GM23338 (cell line): ENCODE data around the gene SSTR4. TPM values are rescaled to one million over a fixed set of nuclear protein-coding genes. Genes with fewer than 3 reads are reported as not detected.
A peak's percentile ranks its signal among the peaks of the same experiment; 100 is the strongest.

Experiments used
- ATAC-seq: fragments of 200-7000 bp; cut with Tn5 transposase; 3 replicates; pipeline ENCODE4 v1.9.1; 2020
- DNase-seq: peaks from one replicate; pipeline ENCODE4 v3.0.0-alpha.2; 2015; ENCODE audit warnings: low spot score
- H2AFZ ChIP-seq: fragments of 200-600 bp; sonication (generic); 2 replicates; pipeline ENCODE4 v1.8.0; 2016; ENCODE audit warnings: antibody characterized with exemption, mild to moderate bottlenecking, moderate library complexity
- H3F3A ChIP-seq: fragments of 200-600 bp; sonication (generic); replicated peaks from 2 replicates; pipeline ENCODE4 v1.8.0; 2017; ENCODE audit warnings: antibody characterized with exemption, mixed run types, low read depth
- H3K27ac ChIP-seq: fragments of 200-600 bp; sonication (generic); 2 replicates; pipeline ENCODE4 v1.6.1; 2016; ENCODE audit warnings: low read depth
- H3K27me3 ChIP-seq: fragments of 200-600 bp; sonication (generic); 2 replicates; pipeline ENCODE4 v1.8.0; 2016; ENCODE audit warnings: mild to moderate bottlenecking, mixed run types, moderate library complexity; ENCODE audit not compliant: insufficient read depth
- H3K36me3 ChIP-seq: fragments of 200-600 bp; sonication (generic); 2 replicates; pipeline ENCODE4 v1.8.0; 2016; ENCODE audit warnings: mild to moderate bottlenecking; ENCODE audit not compliant: insufficient read depth
- H3K4me1 ChIP-seq: fragments of 200-600 bp; sonication (generic); 2 replicates; pipeline ENCODE4 v1.8.0; 2016; ENCODE audit warnings: mild to moderate bottlenecking, moderate library complexity; ENCODE audit not compliant: insufficient read depth
- H3K4me2 ChIP-seq: fragments of 200-600 bp; sonication (generic); 2 replicates; pipeline ENCODE4 v1.7.1; 2017; ENCODE audit warnings: mixed run types
- H3K4me3 ChIP-seq: fragments of 200-600 bp; sonication (generic); 2 replicates; pipeline ENCODE4 v1.6.1; 2016; ENCODE audit warnings: mixed run types
- H3K79me2 ChIP-seq: fragments of 200-600 bp; sonication (generic); replicated peaks from 2 replicates; pipeline ENCODE4 v1.8.0; 2017; ENCODE audit warnings: mild to moderate bottlenecking; ENCODE audit not compliant: insufficient read depth
- H3K9me2 ChIP-seq: fragments of 200-600 bp; sonication (generic); 2 replicates; pipeline ENCODE4 v1.8.0; 2017; ENCODE audit not compliant: insufficient read depth
- H4K20me1 ChIP-seq: fragments of 200-600 bp; sonication (generic); replicated peaks from 2 replicates; pipeline ENCODE4 v1.8.0; 2017; ENCODE audit warnings: mild to moderate bottlenecking; ENCODE audit not compliant: insufficient read depth
- H3K27ac Mint-ChIP-seq: 2 replicates; pipeline ENCODE4 v1.8.0; 2020; ENCODE audit warnings: inconsistent platforms, mild to moderate bottlenecking, moderate library complexity, mixed read lengths
- H3K27me3 Mint-ChIP-seq: 3 replicates; pipeline ENCODE4 v1.8.0; 2022; ENCODE audit warnings: low read depth, mild to moderate bottlenecking, moderate library complexity, mixed read lengths, inconsistent platforms; ENCODE audit not compliant: insufficient read depth, poor library complexity
- H3K36me3 Mint-ChIP-seq: 3 replicates; pipeline ENCODE4 v1.8.0; 2021; ENCODE audit warnings: low read depth, mild to moderate bottlenecking, inconsistent platforms, moderate library complexity, mixed read lengths
- H3K4me1 Mint-ChIP-seq: 3 replicates; pipeline ENCODE4 v1.8.0; 2020; ENCODE audit warnings: mild to moderate bottlenecking, inconsistent platforms, mixed read lengths
- H3K4me3 Mint-ChIP-seq: 3 replicates; pipeline ENCODE4 v1.8.0; 2021; ENCODE audit warnings: moderate library complexity, mild to moderate bottlenecking, inconsistent platforms, mixed read lengths
- H3K9me3 Mint-ChIP-seq: 3 replicates; pipeline ENCODE4 v1.8.0; 2020; ENCODE audit warnings: moderate library complexity, mild to moderate bottlenecking, inconsistent platforms, mixed read lengths
- NANOG ChIP-seq: IDR thresholded peaks from 2 replicates; pipeline ENCODE4 v1.6.1; 2016; ENCODE audit warnings: antibody characterized with exemption, borderline replicate concordance
- ZNF114 ChIP-seq: fragments of 250-450 bp; sonication (Bioruptor Pico); IDR thresholded peaks from 2 replicates; pipeline ENCODE4 v1.5.0; 2020; ENCODE audit warnings: mild to moderate bottlenecking, moderate library complexity
- polyA plus RNA-seq: library from polyadenylated mRNA; unstranded; fragments of >200 nt; fragmentation: Nextera tagmentation; extraction: Ambion mirVana; gene quantifications from 2 replicates; pipeline ENCODE4 v1.2.1, GENCODE V29; 2016
- total RNA-seq: library from RNA; depleted of rRNA; stranded (reverse); fragments of >200 nt; shearing (Covaris generic); gene quantifications from 2 replicates; pipeline ENCODE4 v1.2.3, GENCODE V29; 2014
- TF ChIP-seq, protein P1 (sequence below): IDR thresholded peaks from one replicate; pipeline ENCODE4 v1.6.1; 2018; ENCODE audit warnings: antibody characterized with exemption; ENCODE audit not compliant: unreplicated experiment
- TF ChIP-seq, protein P2 (sequence below), 2 experiments: fragments of 200-600 bp in 1 of 2; sonication (generic) in 1 of 2; conservative IDR thresholded peaks; 2 replicates each; pipeline versions ENCODE4 v1.5.1 to v1.6.1; 2016 to 2017; ENCODE audit warnings: antibody characterized with exemption in 2 of 2, low read depth in 2 of 2, mild to moderate bottlenecking in 2 of 2, moderate library complexity in 1 of 2

SSTR4 gene
- total and polyA plus RNA-seq, 2 experiments from 2014 or later = not detected

DNA sequence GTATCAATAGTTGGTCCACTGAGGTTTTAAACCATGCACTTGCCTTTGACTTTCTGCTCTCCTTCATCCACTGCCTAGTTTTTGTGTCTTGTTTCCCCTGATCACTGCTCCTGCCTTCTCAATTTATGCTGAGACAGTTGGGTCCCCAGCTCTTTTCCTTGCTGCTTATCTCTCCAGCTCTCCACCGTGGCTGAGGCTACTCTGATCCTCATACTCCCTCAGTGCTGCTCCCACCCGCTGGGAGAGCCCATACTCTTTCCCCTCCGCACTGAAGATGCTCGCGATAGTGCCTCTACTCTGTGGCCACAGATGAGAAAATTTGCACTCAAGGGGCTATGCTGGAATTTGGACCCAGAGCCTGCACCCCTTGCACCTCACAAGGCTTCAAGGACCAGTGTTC, 17.8 kb downstream of the SSTR4 start:
- no peak overlapping the region for H3K27ac Mint-ChIP-seq
- peaks cover 8% of the 10 kb centered on the region for H3K4me1 Mint-ChIP-seq
- H3K36me3 Mint-ChIP-seq = no peaks in the 10 kb centered on the region; the same call in 2 of the 3 replicates
- H3K79me2 ChIP-seq = no peaks in the 10 kb centered on the region
- H3F3A ChIP-seq = no peaks in the 10 kb centered on the region; the same call in 1 of the 2 replicates
- H3K9me3 Mint-ChIP-seq = 0 out of 3 replicates have a peak, but pooled peaks cover 3% of the 10 kb centered on the region
- no peak overlapping the region for H3K4me3 Mint-ChIP-seq
- H4K20me1 ChIP-seq = no peaks in the 10 kb centered on the region
- no peak for ATAC-seq
- peaks cover 53% of the 10 kb centered on the region for H3K27me3 ChIP-seq
- TF ChIP-seq, protein P1, sequence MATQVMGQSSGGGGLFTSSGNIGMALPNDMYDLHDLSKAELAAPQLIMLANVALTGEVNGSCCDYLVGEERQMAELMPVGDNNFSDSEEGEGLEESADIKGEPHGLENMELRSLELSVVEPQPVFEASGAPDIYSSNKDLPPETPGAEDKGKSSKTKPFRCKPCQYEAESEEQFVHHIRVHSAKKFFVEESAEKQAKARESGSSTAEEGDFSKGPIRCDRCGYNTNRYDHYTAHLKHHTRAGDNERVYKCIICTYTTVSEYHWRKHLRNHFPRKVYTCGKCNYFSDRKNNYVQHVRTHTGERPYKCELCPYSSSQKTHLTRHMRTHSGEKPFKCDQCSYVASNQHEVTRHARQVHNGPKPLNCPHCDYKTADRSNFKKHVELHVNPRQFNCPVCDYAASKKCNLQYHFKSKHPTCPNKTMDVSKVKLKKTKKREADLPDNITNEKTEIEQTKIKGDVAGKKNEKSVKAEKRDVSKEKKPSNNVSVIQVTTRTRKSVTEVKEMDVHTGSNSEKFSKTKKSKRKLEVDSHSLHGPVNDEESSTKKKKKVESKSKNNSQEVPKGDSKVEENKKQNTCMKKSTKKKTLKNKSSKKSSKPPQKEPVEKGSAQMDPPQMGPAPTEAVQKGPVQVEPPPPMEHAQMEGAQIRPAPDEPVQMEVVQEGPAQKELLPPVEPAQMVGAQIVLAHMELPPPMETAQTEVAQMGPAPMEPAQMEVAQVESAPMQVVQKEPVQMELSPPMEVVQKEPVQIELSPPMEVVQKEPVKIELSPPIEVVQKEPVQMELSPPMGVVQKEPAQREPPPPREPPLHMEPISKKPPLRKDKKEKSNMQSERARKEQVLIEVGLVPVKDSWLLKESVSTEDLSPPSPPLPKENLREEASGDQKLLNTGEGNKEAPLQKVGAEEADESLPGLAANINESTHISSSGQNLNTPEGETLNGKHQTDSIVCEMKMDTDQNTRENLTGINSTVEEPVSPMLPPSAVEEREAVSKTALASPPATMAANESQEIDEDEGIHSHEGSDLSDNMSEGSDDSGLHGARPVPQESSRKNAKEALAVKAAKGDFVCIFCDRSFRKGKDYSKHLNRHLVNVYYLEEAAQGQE = no peak
- H3K27ac ChIP-seq = no peak overlapping the region
- H3K4me3 ChIP-seq = no peak overlapping the region
- no peaks in the 10 kb centered on the region; the same call in 1 of the 2 replicates for H3K4me1 ChIP-seq
- peaks cover 44% of the 10 kb centered on the region for H3K27me3 Mint-ChIP-seq
- H2AFZ ChIP-seq = no peak overlapping the region
- H3K9me2 ChIP-seq = no peaks in the 10 kb centered on the region
- no peaks in the 10 kb centered on the region for H3K36me3 ChIP-seq
- no peak overlapping the region for H3K4me2 ChIP-seq
- no peak for DNase-seq

DNA sequence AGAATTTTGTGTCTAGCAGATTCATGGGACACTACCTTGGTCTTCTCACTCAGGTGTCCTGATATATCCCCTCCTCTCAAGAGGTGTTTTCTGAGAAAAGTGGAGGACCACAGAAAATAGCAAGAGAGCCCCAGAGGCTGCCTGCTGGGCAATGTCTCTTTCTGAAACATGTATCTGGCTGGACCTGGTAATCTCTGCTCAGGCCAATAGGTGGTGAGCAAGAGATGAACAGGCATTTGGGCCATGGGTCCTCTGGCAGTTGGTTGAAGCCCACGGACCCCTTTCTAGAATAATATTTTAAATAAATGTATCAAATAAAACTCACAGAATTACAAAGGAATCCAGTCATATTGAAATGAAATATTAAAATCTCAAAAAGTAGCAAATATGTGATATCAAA, 23.1 kb downstream of the SSTR4 start:
- no peak overlapping the region for H3K4me2 ChIP-seq
- Mint-ChIP-seq H3K4me3 (no peak overlapping the region), H3K4me1 (peaks cover 18% of the 10 kb centered on the region), H3K27ac (no peak overlapping the region), H3K9me3 (0 out of 3 replicates have a peak, but pooled peaks cover 3% of the 10 kb centered on the region), H3K36me3 (no peaks in the 10 kb centered on the region), H3K27me3 (peaks cover 4% of the 10 kb centered on the region)
- no peak for DNase-seq
- H4K20me1 ChIP-seq = no peaks in the 10 kb centered on the region
- no peak for ATAC-seq
- peaks cover 5% of the 10 kb centered on the region for H3K9me2 ChIP-seq
- no peaks in the 10 kb centered on the region for H3F3A ChIP-seq
- H3K27me3 ChIP-seq = peaks cover 1% of the 10 kb centered on the region; the same call in 1 of the 2 replicates
- H3K27ac ChIP-seq = no peak overlapping the region
- no peaks in the 10 kb centered on the region for H3K79me2 ChIP-seq
- H3K4me3 ChIP-seq = no peak overlapping the region
- peaks cover 17% of the 10 kb centered on the region for H3K4me1 ChIP-seq
- H2AFZ ChIP-seq = no peak overlapping the region
- TF ChIP-seq ZNF114 (CRISPR knock-in tag) = no peak
- TF ChIP-seq, protein P2, sequence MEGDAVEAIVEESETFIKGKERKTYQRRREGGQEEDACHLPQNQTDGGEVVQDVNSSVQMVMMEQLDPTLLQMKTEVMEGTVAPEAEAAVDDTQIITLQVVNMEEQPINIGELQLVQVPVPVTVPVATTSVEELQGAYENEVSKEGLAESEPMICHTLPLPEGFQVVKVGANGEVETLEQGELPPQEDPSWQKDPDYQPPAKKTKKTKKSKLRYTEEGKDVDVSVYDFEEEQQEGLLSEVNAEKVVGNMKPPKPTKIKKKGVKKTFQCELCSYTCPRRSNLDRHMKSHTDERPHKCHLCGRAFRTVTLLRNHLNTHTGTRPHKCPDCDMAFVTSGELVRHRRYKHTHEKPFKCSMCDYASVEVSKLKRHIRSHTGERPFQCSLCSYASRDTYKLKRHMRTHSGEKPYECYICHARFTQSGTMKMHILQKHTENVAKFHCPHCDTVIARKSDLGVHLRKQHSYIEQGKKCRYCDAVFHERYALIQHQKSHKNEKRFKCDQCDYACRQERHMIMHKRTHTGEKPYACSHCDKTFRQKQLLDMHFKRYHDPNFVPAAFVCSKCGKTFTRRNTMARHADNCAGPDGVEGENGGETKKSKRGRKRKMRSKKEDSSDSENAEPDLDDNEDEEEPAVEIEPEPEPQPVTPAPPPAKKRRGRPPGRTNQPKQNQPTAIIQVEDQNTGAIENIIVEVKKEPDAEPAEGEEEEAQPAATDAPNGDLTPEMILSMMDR (conservative IDR thresholded peaks at IDR 0.05; ENCODE audit: low read depth in 2 of 2) = peak; percentile 17 to 28; a peak in 2 of 4 replicates
- H3K36me3 ChIP-seq = no peaks in the 10 kb centered on the region

DNA sequence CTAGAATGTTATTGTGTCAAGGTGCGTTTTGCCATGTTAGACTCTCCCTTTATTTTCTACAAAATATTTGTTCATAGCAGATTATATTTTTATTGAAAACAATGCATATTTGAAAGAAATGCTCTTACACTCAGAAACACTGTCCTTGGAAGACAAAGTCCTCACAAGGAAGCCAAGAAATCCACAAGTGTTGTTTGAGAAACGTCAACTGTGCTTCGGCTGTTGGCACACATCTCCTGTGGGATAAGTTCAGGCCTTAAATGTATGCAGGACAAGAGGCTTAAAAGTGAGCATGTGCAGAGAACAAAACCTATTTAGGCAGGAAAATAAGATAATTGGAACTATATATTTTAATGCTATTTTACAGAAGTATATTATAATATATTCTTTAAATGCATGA, 23.9 kb downstream of the SSTR4 start:
- H3K4me3 ChIP-seq = no peak overlapping the region
- H3F3A ChIP-seq = no peaks in the 10 kb centered on the region
- H3K4me2 ChIP-seq = no peak overlapping the region
- H3K27ac ChIP-seq = no peak overlapping the region
- peaks cover 10% of the 10 kb centered on the region for H3K9me2 ChIP-seq
- Mint-ChIP-seq H3K4me3 (no peak overlapping the region), H3K27ac (no peak overlapping the region), H3K27me3 (peaks cover 2% of the 10 kb centered on the region), H3K36me3 (no peaks in the 10 kb centered on the region), H3K4me1 (peaks cover 24% of the 10 kb centered on the region), H3K9me3 (0 out of 3 replicates have a peak, but pooled peaks cover 3% of the 10 kb centered on the region)
- H2AFZ ChIP-seq = 0 out of 2 replicates have a peak overlapping the region, but pooled peaks have one; percentile 13
- ATAC-seq (no peak), DNase-seq (no peak)
- no peaks in the 10 kb centered on the region for H3K27me3 ChIP-seq
- TF ChIP-seq NANOG = no peak
- H3K4me1 ChIP-seq = peaks cover 23% of the 10 kb centered on the region
- no peaks in the 10 kb centered on the region for H3K79me2 ChIP-seq
- no peaks in the 10 kb centered on the region for H4K20me1 ChIP-seq
- no peaks in the 10 kb centered on the region for H3K36me3 ChIP-seq
